ENCODE results near the gene NECTIN1.

The NECTIN1 gene

GRCh38 chr11:119647254-119647653 is 81.7 kb downstream of the NECTIN1 start:
- DNase-seq (ENCODE audit: low read depth), result no peak
- no peak overlapping the region for H3K4me3 ChIP-seq (ENCODE audit: control insufficient read depth, low read depth, low read length)
- TF ChIP-seq, protein P1, sequence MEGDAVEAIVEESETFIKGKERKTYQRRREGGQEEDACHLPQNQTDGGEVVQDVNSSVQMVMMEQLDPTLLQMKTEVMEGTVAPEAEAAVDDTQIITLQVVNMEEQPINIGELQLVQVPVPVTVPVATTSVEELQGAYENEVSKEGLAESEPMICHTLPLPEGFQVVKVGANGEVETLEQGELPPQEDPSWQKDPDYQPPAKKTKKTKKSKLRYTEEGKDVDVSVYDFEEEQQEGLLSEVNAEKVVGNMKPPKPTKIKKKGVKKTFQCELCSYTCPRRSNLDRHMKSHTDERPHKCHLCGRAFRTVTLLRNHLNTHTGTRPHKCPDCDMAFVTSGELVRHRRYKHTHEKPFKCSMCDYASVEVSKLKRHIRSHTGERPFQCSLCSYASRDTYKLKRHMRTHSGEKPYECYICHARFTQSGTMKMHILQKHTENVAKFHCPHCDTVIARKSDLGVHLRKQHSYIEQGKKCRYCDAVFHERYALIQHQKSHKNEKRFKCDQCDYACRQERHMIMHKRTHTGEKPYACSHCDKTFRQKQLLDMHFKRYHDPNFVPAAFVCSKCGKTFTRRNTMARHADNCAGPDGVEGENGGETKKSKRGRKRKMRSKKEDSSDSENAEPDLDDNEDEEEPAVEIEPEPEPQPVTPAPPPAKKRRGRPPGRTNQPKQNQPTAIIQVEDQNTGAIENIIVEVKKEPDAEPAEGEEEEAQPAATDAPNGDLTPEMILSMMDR (conservative IDR thresholded peaks at IDR 0.05; ENCODE audit: control insufficient read depth, insufficient read depth, low read depth, low read length), result no peak

GRCh38 chr11:119645018-119645417 is 84.0 kb downstream of the NECTIN1 start:
- DNase-seq (ENCODE audit: low read depth), result no peak
- H3K4me3 ChIP-seq (ENCODE audit: control insufficient read depth, low read depth, low read length), result no peak overlapping the region
- TF ChIP-seq, protein P1 (conservative IDR thresholded peaks at IDR 0.05; ENCODE audit: control insufficient read depth, insufficient read depth, low read depth, low read length), result no peak

DNA sequence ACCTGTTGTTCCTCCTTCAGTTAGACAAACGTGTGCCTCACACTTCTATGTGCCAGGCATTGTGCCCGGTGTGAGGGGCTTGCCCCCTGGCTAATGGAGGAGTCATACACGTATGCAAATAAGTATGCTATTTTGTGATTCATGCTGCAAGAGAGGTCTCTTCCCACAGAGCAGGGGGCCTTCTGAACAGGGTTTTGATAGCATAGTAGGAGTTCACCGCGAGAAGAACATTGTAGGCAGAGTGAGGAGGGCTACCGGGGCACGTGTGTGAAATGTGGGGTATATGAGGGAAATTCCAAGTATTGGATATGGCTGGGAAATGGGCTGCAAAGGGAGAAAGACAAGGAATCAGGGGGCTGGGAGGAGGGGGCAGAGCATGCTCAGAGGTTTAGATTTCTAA is 84.5 kb downstream of the NECTIN1 start:
- TF ChIP-seq, protein P1 (conservative IDR thresholded peaks at IDR 0.05; ENCODE audit: control insufficient read depth, insufficient read depth, low read depth, low read length), result no peak
- no peak for DNase-seq (ENCODE audit: low read depth)
- no peak overlapping the region for H3K4me3 ChIP-seq (ENCODE audit: control insufficient read depth, low read depth, low read length)

GRCh38 chr11:119643876-119644225 is 85.1 kb downstream of the NECTIN1 start:
- no peak for DNase-seq (ENCODE audit: low read depth)
- no peak overlapping the region for H3K4me3 ChIP-seq (ENCODE audit: control insufficient read depth, low read depth, low read length)
- TF ChIP-seq, protein P1 (conservative IDR thresholded peaks at IDR 0.05; ENCODE audit: control insufficient read depth, insufficient read depth, low read depth, low read length), result no peak

DNA sequence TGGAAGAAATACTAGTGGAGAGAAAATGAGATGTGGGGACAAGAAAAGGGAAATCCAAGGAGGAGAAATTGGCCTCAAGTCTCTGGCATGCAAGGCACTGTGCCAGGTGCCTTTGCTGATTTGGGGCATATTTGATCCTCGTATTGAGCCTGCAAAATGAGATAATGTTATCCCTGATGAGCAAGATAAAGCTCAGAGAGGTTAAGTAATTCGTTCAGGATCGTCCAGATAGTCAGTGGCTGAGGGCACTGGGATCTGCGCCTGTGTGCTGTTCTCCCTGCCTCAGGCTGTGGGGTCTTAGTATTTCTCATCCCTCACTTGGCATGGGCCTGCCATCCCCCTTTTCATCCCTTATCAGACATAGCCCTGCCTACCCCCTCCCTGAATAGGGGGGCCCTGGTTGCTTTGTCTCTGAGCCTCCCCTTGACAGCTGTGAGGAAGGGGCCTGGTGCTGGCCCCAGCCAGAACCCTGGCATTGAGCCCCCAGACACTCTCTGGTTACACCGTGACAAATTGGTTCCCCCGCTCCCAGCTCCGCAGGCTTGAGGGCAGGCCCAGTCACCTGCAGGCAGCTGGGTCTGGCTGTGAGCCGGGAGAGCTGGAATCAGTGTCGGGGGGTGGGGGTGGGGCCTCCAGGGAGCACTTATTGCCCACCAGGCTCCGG is 85.7 kb downstream of the NECTIN1 start:
- no peak overlapping the region for H3K4me3 ChIP-seq (ENCODE audit: control insufficient read depth, low read depth, low read length)
- TF ChIP-seq, protein P1 (conservative IDR thresholded peaks at IDR 0.05; ENCODE audit: control insufficient read depth, insufficient read depth, low read depth, low read length), result no peak
- no peak for DNase-seq (ENCODE audit: low read depth)

GRCh38 chr11:119641983-119642745 is 86.8 kb downstream of the NECTIN1 start:
- TF ChIP-seq, protein P1 (conservative IDR thresholded peaks at IDR 0.05; ENCODE audit: control insufficient read depth, insufficient read depth, low read depth, low read length), result peak; percentile 47
- H3K4me3 ChIP-seq (ENCODE audit: control insufficient read depth, low read depth, low read length), result no peak overlapping the region
- DNase-seq (ENCODE audit: low read depth), result peak; percentile 27
